Cardiac muscle cell (in vitro differentiated cells and primary cell): ENCODE measurements around the gene ECHDC1. TPM values are rescaled to one million over a fixed set of nuclear protein-coding genes. Genes with fewer than 3 reads are reported as not detected.

Experiments used
- DNase-seq, 2 donors: peaks; one replicate each; pipeline versions ENCODE4 v3.0.0 to v3.0.0-alpha.2; 2010 to 2017; ENCODE audit warnings: low read depth in 1 of 2, low spot score in 1 of 2
- H3K27ac ChIP-seq: fragments of 200-600 bp; sonication (generic); 2 replicates; pipeline ENCODE4 v1.5.1; 2016
- H3K27me3 ChIP-seq: fragments of 200-600 bp; sonication (generic); 2 replicates; pipeline ENCODE4 v1.6.0; 2016; ENCODE audit warnings: control low read depth
- H3K36me3 ChIP-seq: fragments of 200-600 bp; sonication (generic); 2 replicates; pipeline ENCODE4 v1.5.1; 2016; ENCODE audit warnings: control low read depth
- H3K4me1 ChIP-seq: fragments of 200-600 bp; sonication (generic); 2 replicates; pipeline ENCODE4 v1.8.1; 2017; ENCODE audit warnings: low read depth, mild to moderate bottlenecking, mixed run types
- H3K4me3 ChIP-seq: fragments of 200-600 bp; sonication (generic); 2 replicates; pipeline ENCODE4 v1.5.1; 2016; ENCODE audit warnings: mild to moderate bottlenecking
- H3K9me3 ChIP-seq: fragments of 200-600 bp; sonication (generic); 2 replicates; pipeline ENCODE4 v1.5.1; 2017; ENCODE audit warnings: low read depth, mild to moderate bottlenecking, control low read depth
- CTCF ChIP-seq: IDR thresholded peaks from 2 replicates; pipeline ENCODE4 v1.5.1; 2012; ENCODE audit warnings: low read depth, mild to moderate bottlenecking, low read length
- polyA plus RNA-seq: library from polyadenylated mRNA; unstranded; fragments of >200 nt; fragmentation: Nextera tagmentation; extraction: Ambion mirVana; gene quantifications from 2 replicates; pipeline ENCODE4 v1.2.1, GENCODE V29; 2016
- total RNA-seq: library from RNA; depleted of rRNA; stranded (reverse); fragments of >200 nt; gene quantifications from 2 replicates; pipeline ENCODE4 v1.2.3, GENCODE V29; 2016

The ECHDC1 gene
- total and polyA plus RNA-seq, 2 experiments from 2014 or later: 36.1 to 68.4 TPM

- no peaks in the 10 kb centered on the region for H3K9me3 ChIP-seq
- peak in 1 of 2 donors; percentile 55 for DNase-seq
- peaks cover 7% of the 10 kb centered on the region for H3K4me1 ChIP-seq
- no peak overlapping the region for H3K27ac ChIP-seq
- H3K36me3 ChIP-seq: no peaks in the 10 kb centered on the region
- no peaks in the 10 kb centered on the region for H3K27me3 ChIP-seq
- H3K4me3 ChIP-seq: no peak overlapping the region
- no peak for TF ChIP-seq CTCF
Measured at GRCh38 chr6:127301199-127301700, 42.2 kb downstream of the ECHDC1 start.

DNA sequence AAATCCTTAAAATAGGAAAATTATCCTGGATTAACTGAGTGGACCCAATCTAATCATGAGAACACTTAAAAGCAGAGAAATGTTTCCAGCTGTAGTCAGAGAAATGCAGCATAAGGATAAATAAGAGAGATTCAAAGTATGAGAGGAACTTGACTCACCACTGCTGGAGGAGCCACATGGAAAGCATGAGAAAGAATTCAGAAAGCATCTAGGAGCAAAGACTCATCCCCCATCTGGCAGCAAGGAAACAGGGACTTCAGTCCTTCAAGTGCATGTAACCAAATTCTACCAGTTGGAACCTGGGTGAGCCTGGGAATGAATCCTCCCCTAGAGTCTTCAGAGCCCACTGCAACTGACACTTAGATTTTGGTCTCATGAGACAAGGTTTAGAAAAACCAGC is 43.0 kb downstream of the ECHDC1 start:
- H3K27me3 ChIP-seq: no peaks in the 10 kb centered on the region
- peaks cover 7% of the 10 kb centered on the region for H3K4me1 ChIP-seq
- TF ChIP-seq CTCF: no peak
- H3K27ac ChIP-seq: peak overlapping the region; percentile 59
- H3K4me3 ChIP-seq: no peak overlapping the region
- peak; percentile 4 to 72 for DNase-seq
- H3K36me3 ChIP-seq: no peaks in the 10 kb centered on the region
- H3K9me3 ChIP-seq: no peaks in the 10 kb centered on the region

- Histone ChIP-seq H3K27me3 (no peaks in the 10 kb centered on the region), H3K9me3 (no peaks in the 10 kb centered on the region), H3K27ac (no peak overlapping the region), H3K4me1 (peaks cover 7% of the 10 kb centered on the region), H3K4me3 (no peak overlapping the region), H3K36me3 (no peaks in the 10 kb centered on the region)
- TF ChIP-seq CTCF: no peak
- DNase-seq: no peak
Measured at GRCh38 chr6:127299522-127300240, 43.7 kb downstream of the ECHDC1 start.

DNA sequence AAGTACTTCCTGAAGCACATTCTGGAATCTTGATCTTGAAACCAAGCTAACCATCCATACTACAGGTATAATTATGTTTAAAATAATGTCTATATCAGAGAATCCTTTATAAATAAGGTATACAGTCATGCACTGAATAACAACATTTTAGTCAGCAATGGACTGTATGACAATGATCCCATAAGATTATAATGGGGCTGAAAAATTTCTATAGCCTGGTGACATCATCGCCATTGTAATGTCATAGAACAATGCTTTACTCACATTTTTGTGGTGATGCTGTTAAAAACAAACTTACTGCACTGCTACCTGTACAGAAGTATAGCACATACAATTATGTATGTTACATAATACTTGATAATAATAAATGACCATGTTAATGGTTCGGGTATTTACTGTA is 44.9 kb downstream of the ECHDC1 start:
- Histone ChIP-seq H3K27me3 (no peaks in the 10 kb centered on the region), H3K36me3 (no peaks in the 10 kb centered on the region), H3K4me1 (peaks cover 7% of the 10 kb centered on the region), H3K4me3 (no peak overlapping the region), H3K9me3 (no peaks in the 10 kb centered on the region), H3K27ac (peak overlapping the region; percentile 63)
- DNase-seq: no peak
- no peak for TF ChIP-seq CTCF

GRCh38 chr6:127297502-127298070 is 45.8 kb downstream of the ECHDC1 start:
- Histone ChIP-seq H3K27ac (peak overlapping the region; percentile 63), H3K36me3 (no peaks in the 10 kb centered on the region), H3K4me1 (peaks cover 7% of the 10 kb centered on the region), H3K9me3 (no peaks in the 10 kb centered on the region), H3K27me3 (no peaks in the 10 kb centered on the region), H3K4me3 (no peak overlapping the region)
- TF ChIP-seq CTCF: no peak
- DNase-seq: peak in 1 of 2 donors; percentile 3
